GM18508 (cell line): Measurements from ENCODE around the gene HSD17B7.
"Not testable (repeated sequence)": the region's sequence is repeated elsewhere in the genome, so short reads cannot be mapped to it uniquely, and the experiment has no call there.

ENCODE experiments used
- ATAC-seq: cut with Tn5 transposase; IDR thresholded peaks from one replicate; pipeline ENCODE4 v1.9.1; 2021; ENCODE audit warnings: moderate number of reproducible peaks; ENCODE audit not compliant: insufficient read depth, unreplicated experiment

Gene HSD17B7, protein sequence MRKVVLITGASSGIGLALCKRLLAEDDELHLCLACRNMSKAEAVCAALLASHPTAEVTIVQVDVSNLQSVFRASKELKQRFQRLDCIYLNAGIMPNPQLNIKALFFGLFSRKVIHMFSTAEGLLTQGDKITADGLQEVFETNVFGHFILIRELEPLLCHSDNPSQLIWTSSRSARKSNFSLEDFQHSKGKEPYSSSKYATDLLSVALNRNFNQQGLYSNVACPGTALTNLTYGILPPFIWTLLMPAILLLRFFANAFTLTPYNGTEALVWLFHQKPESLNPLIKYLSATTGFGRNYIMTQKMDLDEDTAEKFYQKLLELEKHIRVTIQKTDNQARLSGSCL

DNA sequence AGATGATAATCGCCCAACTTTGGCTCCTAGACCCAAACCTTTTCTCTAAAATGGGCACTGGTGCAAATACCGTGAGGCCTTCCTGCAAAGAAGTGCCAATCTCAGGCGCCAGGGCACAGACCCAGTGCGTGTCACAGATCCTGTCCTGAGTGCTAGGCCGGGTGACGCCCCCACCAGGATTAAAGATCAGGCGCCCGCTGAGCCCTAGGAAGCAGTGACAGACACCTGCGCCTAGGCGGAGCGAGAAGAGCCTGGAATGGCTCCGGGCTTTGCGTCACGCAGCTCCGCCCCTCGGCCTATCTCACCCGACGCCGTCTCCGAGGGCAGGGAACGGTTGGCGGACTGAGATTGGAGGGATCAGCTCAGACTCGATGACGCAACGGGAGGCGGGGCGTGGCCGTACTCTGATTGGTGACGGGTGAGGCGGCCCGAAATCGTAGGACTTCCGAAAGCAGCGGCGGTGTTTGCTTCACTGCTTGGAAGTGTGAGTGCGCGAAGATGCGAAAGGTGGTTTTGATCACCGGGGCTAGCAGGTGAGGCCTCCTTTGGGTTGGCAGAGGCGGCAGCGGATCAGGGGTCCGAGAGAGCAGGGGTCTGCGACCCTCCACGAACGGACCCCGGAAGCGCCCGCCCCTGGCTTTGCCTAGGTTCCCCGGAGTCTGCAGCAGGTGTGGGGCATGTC is at the start of gene HSD17B7:
HSD17B7 (plus strand) TSS at position 400 of the 682 bp plus-strand sequence; CDS start at position 499, 99 bp downstream.
- peak; percentile 99 for ATAC-seq

DNA sequence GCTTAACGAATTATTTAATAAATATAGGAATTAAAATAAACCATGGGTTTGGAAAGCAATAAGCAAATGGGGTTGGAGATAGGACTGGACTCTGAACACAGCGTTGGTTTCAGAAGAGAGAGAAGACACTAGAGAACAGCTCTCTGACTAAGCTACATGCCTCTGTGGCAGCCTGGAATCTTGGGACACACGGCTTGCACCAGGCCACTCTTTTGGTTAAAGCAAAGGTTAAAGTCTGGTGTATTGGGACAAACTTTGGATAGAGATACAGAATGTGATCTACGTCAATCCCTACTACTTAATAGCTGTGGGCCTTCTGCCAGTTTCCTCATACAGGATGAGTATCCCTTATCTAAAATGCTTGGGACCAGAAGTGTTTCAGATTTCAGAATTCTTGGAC is 49.7 kb upstream of the HSD17B7 start:
- ATAC-seq, result no peak

DNA sequence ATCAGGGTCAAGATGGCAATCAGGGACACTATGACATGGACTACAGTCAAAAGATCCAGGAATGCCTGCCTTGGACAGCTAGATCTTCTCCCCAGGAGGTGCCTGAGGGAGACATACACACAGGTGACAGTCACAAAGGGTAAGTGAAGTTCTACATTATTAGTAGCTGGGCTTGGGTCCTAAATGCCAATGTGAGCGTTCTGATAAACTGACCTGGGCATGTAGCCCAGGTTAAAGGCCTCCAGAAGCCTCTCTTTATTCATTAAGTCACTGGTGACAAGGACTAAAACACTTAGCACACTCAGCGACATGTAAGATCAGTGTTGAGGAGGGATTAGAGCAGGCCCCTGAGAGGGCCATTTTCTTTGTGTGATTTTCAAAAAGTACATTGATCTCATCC is 48.9 kb upstream of the HSD17B7 start:
- ATAC-seq, result no peak

DNA sequence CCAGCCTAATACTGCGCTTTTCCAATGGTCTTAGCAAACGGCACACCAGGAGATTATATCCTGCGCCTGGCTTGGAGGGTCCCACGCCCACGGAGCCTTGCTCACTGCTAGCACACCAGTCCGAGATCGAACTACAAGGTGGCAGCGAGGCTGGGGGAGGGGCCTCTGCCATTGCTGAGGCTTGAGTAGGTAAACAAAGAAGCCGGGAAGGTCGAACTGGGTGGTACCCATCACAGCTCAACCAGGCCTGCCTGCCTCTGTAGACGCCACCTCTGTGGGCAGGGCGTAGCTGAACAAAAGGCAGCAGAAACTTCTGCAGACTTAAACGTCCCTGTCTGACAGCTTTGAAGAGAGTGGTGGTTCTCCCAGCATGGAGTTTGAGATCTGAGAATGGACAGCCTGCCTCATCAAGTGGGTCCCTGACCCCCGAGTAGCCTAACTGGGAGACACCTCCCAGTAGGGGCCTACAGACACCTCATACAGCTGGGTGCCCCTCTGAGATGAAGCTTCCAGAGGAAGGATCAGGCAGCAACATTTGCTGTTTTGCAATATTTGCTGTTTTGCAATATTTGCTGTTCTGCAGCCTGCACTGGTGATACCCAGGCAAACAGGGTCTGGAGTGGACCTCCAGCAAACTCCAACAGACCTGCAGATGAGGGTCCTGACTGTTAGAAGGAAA is 44.1 kb upstream of the HSD17B7 start:
- ATAC-seq, result not testable (repeated sequence)

DNA sequence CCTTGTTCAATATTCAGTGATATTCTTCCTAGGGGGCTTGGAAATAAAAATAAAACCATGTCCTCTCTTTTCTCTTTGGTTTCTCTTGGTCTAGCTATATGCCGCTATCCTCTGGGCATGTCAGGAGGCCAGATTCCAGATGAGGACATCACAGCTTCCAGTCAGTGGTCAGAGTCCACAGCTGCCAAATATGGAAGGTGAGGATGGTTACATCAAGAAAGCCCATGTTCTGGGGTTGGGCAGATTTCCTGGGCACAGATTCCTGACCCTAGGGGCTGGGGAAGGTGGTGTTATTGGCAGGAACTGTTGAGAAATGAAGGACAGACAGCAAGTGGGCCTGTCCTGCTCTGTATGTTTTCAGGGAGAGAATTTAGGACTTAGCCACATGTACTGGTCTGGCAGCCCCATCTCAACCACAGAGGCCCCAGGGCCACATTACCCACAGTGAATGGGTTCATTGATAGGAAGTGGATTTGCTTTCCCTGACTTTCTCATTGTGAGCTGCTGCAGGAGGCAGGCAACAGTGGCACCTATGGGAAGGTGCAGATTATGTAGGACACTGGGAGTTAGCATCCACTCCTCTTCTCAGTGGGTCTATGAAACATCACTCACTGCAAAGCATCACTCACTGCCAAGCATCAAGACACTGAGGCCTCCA is 37.4 kb upstream of the HSD17B7 start:
- no peak for ATAC-seq

DNA sequence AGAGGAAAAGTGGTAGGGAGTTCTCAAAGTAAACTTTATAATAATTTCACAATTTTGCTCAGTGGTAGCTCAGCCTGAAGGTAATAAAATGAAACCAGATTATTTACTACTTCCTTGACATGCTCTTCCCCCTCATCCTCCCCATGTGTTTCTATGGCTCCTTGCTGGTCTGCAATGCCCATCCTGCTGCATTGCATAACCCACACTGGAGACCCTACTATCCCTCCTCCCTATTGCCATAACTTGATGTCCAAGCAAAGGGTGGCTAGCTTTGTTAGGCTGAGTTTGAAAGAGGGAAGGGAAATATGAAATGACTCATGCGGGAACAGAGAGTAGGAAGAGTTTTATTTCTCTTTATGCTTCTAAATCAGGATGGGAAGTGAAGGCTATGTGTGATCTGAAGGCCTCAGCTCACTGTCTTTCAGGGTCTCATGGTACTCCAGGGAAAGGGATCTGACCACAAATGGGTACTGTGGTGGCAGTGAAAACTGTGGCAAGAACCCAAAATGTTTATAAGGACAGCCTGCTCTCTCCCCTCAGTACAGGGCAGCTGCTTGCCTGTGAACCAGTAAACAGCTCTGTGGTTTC is 36.4 kb upstream of the HSD17B7 start:
- ATAC-seq, result no peak

DNA sequence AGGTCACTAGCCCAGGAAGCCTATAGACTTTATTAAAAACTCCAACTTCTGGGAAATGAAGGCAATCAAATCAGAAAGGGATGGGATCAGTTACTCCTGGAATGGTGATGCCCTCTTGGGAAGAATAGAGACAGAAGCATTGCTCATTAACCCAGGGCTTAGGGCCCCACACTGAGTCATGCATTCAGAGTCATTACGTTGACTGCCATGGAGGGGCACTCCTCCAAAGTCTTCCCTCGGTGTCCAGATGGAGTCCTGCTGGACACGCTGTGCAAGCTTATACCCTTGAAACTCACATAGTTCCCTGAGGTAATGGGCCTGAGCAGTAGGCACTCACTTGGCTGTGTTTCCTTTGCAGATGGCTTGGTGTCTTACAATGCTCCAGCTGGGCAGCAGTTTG is 35.2 kb upstream of the HSD17B7 start:
- ATAC-seq, result no peak

DNA sequence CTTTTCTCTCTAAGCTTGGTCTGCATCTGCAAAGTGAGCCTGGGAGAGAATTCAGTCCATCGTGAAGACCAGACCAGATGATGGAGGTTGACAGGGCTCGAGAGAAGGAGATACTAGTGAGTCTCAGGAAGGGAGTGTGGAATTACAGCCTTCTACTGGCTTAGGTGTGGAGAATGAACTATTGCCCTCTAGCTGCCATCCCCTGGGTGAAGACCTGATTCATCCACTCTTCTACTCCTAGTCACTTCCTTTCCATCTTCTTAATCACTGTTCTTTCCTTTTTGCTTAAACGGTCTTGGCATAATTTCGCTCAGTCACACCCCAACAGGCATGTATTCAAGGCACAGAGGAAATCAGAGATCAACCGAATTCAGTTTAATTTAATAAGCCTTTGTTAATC is 34.0 kb upstream of the HSD17B7 start:
- no peak for ATAC-seq

DNA sequence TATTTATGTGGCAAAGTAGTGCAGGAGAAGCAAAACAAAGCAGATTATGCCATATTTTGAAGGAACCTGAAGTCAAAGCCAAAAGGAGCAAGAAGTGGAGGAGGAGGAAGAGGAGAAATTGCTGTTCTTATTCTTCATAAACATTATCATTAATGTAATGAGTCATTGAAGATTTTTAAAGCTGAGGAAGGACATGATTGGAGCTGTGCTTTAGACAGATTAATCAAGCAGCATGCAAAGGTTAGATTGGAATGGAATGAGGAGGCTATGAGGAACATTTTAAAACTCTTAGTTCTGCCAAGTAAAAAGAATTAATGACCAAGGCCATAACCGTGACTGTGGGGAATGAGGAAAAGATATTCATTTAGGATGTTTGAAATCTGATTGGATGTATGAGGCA is 33.0 kb upstream of the HSD17B7 start:
- ATAC-seq, result no peak

DNA sequence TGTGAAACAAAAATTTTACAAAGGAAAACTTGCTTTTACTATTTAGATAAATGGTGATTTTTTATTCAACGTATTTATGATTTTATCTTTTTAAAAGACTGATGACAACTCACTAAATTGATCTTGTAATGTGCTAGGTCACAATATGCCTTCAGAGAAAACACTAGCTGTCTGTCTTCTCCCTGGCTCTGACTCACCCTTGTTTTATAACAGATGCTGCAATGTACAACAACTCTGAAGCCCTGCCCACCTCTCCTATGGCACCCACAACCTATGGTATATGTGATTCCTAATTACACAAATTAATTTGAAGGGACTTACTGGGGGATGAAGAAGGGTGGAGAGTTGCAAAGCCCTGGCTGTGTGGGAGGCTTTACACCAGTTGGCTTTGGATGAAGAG is 24.7 kb upstream of the HSD17B7 start:
- ATAC-seq, result no peak

DNA sequence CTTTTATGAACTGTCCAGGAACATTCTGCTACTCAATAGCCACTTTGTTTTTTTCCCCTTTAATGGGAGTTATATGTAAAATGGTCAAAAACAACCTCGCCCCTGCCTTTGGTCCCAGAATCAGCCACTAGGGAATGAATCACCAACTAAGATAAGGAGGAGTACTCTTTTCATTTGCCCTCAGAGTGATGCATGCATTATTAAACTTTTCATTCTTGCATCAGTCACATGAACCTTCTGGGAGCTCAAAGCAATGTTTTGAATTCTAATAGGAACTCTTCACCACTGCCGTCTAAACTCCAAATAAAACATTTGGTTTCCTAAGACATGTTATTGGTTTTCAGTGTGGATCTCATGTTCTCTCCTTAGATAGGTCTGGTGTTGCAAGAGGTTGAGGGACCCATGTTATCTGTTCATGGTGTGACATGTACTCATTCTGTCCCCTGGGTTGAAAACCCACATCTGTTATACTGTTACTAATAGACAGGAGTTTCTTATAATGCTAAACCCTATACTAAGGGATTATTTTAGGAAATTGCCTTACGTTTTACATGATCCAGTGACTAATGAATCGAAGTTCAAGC is 17.8 kb upstream of the HSD17B7 start:
- no peak for ATAC-seq

DNA sequence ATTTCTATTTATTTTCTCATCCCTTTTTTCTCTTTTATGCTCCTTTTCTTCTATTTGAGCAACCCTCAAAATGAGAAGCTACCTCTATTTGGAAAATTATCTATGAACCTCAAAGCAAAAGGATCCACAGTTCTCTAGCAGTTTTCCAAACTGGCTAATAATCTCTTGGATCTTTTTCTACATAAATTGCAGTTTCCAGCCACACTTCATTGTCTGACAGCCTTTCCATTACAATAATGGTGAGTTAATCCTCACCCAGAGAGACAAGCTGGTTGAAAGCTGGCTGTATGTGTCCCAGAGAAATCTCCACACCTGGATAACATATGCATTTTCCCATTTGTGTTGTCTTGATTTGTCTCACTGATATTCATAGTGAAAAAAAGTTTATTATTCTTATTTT is 16.5 kb upstream of the HSD17B7 start:
- no peak for ATAC-seq

DNA sequence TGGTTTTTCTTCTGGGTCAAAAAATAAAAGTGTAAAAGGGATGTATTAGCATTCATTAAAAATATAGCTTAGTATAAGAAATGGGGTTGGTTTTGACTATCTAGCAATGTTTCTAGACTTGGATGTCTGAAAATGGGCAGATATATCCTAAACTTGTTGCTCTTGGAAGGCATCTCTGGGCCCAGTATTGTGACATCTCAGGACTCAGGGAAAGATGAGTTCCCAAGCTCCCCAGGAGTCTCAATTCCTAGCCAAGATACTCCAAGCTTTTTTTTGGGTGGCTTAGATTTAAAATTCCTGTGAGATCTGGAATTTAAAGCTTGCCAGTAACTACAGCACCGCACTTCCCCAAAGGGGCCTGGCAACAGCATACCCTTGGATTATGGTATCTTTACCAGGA is 11.5 kb upstream of the HSD17B7 start:
- no peak for ATAC-seq

DNA sequence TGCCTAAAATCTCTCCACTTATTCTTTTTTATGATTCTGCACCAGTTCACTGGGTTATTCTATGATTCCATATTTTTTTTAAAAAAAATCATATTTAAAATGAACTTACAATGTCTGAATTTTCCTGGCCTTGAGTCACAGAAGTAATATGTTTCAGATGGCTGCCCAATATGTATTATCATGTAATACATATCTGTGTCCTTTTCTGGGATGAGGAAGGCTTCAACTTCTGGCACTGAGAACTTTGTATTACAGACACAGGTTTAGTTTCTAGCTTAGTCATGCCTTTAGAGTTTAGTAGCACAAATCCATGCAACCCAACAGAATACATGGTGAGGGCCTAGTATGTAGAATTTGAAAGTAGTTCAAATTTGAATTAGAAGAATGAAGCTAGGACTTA is 7.8 kb upstream of the HSD17B7 start:
- ATAC-seq, result no peak

DNA sequence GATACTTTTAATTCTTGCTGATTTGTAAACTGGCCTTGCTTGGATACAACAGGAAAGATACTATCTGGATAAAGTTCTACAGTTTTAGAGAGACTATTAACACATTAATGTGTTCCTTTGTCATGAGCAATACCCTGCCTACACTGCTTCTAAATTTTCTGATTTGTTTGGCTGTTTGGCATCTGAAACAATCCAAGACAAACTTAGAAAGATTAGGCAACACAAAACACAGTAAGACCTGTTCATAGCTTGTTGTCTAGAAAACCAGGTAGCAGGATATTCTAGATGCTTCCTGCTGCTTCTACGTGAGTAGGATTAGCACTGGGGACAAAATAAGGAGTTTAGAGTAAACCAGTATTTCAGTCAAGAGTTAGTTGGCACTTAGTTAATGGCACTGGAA is 5.6 kb upstream of the HSD17B7 start:
- not testable (repeated sequence) for ATAC-seq

DNA sequence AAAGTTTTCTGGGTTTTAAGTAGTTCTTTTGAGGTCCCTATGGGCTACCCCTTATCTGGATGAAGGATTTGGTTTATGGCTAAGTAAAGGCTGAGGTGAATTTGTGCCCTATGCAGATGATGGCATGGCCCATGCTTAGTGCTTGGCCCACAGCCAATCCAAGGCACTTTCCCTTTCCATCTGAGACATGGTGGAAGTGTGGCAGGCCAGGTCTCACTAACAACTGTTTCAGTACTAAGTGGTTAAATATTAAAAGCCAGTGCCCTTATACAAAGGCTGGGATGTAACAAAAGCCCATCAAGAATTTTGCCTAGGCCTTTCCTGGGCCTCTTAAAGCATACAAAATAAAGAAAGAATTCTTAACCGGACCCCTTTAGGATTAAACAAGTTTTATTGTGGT is 1.7 kb upstream of the HSD17B7 start:
- not testable (repeated sequence) for ATAC-seq

DNA sequence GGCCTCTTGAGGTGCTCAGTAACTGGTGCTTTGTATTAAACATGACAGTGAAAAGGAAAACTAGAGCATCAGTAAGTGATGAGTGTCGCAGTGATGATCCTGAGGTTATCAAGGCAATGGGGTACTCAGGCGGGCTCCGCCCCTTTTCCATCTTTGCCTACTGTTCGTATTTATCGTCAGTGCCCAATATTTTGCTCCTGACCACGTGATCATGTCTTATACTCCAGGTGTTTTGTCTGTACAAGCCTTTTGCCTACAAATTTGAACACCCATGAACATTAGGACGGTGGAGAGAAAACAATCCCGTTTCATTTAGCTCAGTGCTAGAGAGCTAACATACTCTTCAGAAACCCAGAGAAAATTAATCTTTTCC is 469 bp downstream of the HSD17B7 start:
- ATAC-seq, result not testable (repeated sequence)

DNA sequence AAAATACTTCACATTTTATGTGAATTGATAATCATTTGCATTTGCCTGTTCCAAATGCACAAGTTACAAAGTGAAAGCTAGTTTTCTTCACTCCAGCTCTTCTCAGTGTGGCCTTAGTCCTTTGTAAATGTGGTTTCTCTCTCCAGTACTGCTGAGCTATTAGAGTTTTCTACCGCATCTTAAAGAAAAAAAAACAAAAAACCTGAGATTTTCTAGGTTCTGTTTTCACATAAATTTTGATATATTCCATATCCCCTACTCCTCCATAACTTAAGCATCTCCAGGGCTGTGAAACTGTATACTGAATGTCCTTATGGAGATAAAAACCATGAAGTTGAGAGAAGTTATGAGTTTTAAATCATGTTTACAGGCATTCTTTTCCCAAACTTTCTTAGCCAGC is 3.8 kb downstream of the HSD17B7 start:
- not testable (repeated sequence) for ATAC-seq

DNA sequence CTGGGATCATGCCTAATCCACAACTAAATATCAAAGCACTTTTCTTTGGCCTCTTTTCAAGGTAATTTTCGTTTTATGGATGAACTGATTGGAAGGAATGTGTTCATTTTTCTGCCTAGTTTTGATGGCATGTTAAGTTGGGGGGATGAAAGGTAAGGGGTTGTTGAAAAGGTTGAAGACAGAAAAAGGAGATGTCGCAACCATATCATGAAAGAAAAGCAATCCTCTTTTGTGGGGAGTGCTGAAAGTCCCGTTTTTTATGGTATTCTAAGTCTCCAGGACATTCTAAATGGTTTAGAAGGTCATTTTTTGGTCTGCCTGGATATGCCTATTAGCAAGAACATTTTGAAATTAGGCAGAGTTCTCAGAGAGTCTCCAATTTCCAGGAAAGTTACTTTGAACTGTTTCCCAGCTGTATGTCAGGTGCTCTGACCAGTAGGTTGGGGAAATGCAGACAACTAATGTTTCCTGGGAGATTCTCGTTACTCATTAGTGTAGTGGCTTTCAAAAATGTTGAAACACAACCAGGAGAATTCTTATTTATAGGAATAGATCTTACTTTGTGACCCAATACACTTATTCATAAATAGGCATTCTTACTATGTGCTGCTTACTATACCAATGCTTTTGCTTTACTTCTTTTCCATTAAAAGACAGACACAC is 6.2 kb downstream of the HSD17B7 start:
- ATAC-seq, result not testable (repeated sequence)
